HUES48 (cell line): Measurements from ENCODE around the gene LCN1.
"Not testable (repeated sequence)": the region's sequence is repeated elsewhere in the genome, so short reads cannot be mapped to it uniquely, and the experiment has no call there.

ENCODE experiments used
- H3K27ac ChIP-seq: one replicate; pipeline ENCODE4 v1.7.0; 2013; ENCODE audit warnings: low read depth, low read length, inconsistent platforms
- H3K27me3 ChIP-seq: 2 replicates; pipeline ENCODE4 v1.6.1; 2013; ENCODE audit warnings: mild to moderate bottlenecking, low read length; ENCODE audit not compliant: control insufficient read depth, insufficient read depth
- H3K36me3 ChIP-seq: 2 replicates; pipeline ENCODE4 v1.6.1; 2013; ENCODE audit warnings: low read length; ENCODE audit not compliant: control insufficient read depth, insufficient read depth
- H3K4me1 ChIP-seq: 2 replicates; pipeline ENCODE4 v1.6.1; 2013; ENCODE audit warnings: mild to moderate bottlenecking, low read length; ENCODE audit not compliant: control insufficient read depth, insufficient read depth
- H3K4me3 ChIP-seq: 2 replicates; pipeline ENCODE4 v1.5.1; 2013; ENCODE audit warnings: mild to moderate bottlenecking, low read depth, low read length
- H3K9ac ChIP-seq: 2 replicates; pipeline ENCODE4 v1.6.1; 2013; ENCODE audit warnings: mild to moderate bottlenecking, low read depth, low read length, moderate library complexity
- H3K9me3 ChIP-seq: 2 replicates; pipeline ENCODE4 v1.6.1; 2013; ENCODE audit warnings: low read length; ENCODE audit not compliant: control insufficient read depth, insufficient read depth

Gene LCN1

GRCh38 chr9:135528842-135529435 is 7.7 kb downstream of the LCN1 start:
- H3K4me1 ChIP-seq, H3K9me3 ChIP-seq, H3K27me3 ChIP-seq, H3K27ac ChIP-seq, H3K36me3 ChIP-seq, H3K9ac ChIP-seq, H3K4me3 ChIP-seq: not testable (repeated sequence)

- H3K27me3 ChIP-seq = no peaks in the 10 kb centered on the region
- H3K36me3 ChIP-seq = no peaks in the 10 kb centered on the region
- H3K9ac ChIP-seq = no peak overlapping the region
- H3K27ac ChIP-seq = no peak overlapping the region
- no peaks in the 10 kb centered on the region for H3K9me3 ChIP-seq
- H3K4me3 ChIP-seq = no peak overlapping the region
- peaks cover 5% of the 10 kb centered on the region; the same call in 1 of the 2 replicates for H3K4me1 ChIP-seq
These were observed 8.9 kb downstream of the LCN1 start for GRCh38 chr9:135530146-135530545.

- no peaks in the 10 kb centered on the region for H3K27me3 ChIP-seq
- H3K4me3 ChIP-seq = no peak overlapping the region
- H3K27ac ChIP-seq = no peak overlapping the region
- H3K36me3 ChIP-seq = no peaks in the 10 kb centered on the region
- no peak overlapping the region for H3K9ac ChIP-seq
- H3K4me1 ChIP-seq = peaks cover 5% of the 10 kb centered on the region; the same call in 1 of the 2 replicates
- no peaks in the 10 kb centered on the region for H3K9me3 ChIP-seq
These were observed 9.9 kb downstream of the LCN1 start for GRCh38 chr9:135531096-135531495.

GRCh38 chr9:135533113-135533512 is 11.9 kb downstream of the LCN1 start:
- Histone ChIP-seq H3K36me3 (no peaks in the 10 kb centered on the region), H3K4me1 (no peaks in the 10 kb centered on the region), H3K9ac (no peak overlapping the region), H3K27me3 (no peaks in the 10 kb centered on the region), H3K27ac (no peak overlapping the region), H3K9me3 (no peaks in the 10 kb centered on the region), H3K4me3 (no peak overlapping the region)

- Histone ChIP-seq H3K36me3 (no peaks in the 10 kb centered on the region), H3K9me3 (no peaks in the 10 kb centered on the region), H3K27ac (no peak overlapping the region), H3K4me1 (no peaks in the 10 kb centered on the region), H3K27me3 (no peaks in the 10 kb centered on the region), H3K4me3 (no peak overlapping the region), H3K9ac (no peak overlapping the region)
These were observed 12.4 kb downstream of the LCN1 start for GRCh38 chr9:135533674-135534073.

GRCh38 chr9:135534192-135534711 is 13.0 kb downstream of the LCN1 start:
- H3K4me3 ChIP-seq, H3K9me3 ChIP-seq, H3K36me3 ChIP-seq, H3K4me1 ChIP-seq, H3K9ac ChIP-seq, H3K27ac ChIP-seq, H3K27me3 ChIP-seq: not testable (repeated sequence)

GRCh38 chr9:135534826-135535225 is 13.6 kb downstream of the LCN1 start:
- H3K4me3 ChIP-seq, H3K9ac ChIP-seq, H3K4me1 ChIP-seq, H3K27ac ChIP-seq, H3K9me3 ChIP-seq, H3K27me3 ChIP-seq, H3K36me3 ChIP-seq: not testable (repeated sequence)

- not testable (repeated sequence) for H3K27ac ChIP-seq, H3K4me1 ChIP-seq, H3K4me3 ChIP-seq
These were observed 14.4 kb downstream of the LCN1 start for GRCh38 chr9:135535631-135536030.

GRCh38 chr9:135536216-135536615 is 15.0 kb downstream of the LCN1 start:
- Histone ChIP-seq H3K4me1 (no peaks in the 10 kb centered on the region), H3K27me3 (no peaks in the 10 kb centered on the region), H3K9ac (no peak overlapping the region), H3K9me3 (no peaks in the 10 kb centered on the region), H3K36me3 (no peaks in the 10 kb centered on the region), H3K27ac (no peak overlapping the region), H3K4me3 (no peak overlapping the region)

More at GRCh38 chr9:135535631-135536030, 14.4 kb downstream of the LCN1 start:
- H3K9me3 ChIP-seq, H3K36me3 ChIP-seq, H3K27me3 ChIP-seq, H3K9ac ChIP-seq: not testable (repeated sequence)

GRCh38 chr9:135543262-135543894 is 22.1 kb downstream of the LCN1 start:
- H3K9me3 ChIP-seq, H3K27me3 ChIP-seq, H3K9ac ChIP-seq, H3K36me3 ChIP-seq, H3K4me1 ChIP-seq, H3K27ac ChIP-seq, H3K4me3 ChIP-seq: not testable (repeated sequence)

- no peaks in the 10 kb centered on the region for H3K27me3 ChIP-seq
- no peak overlapping the region for H3K9ac ChIP-seq
- no peaks in the 10 kb centered on the region for H3K4me1 ChIP-seq
- no peaks in the 10 kb centered on the region for H3K9me3 ChIP-seq
- H3K4me3 ChIP-seq = no peak overlapping the region
- H3K27ac ChIP-seq = no peak overlapping the region
- H3K36me3 ChIP-seq = no peaks in the 10 kb centered on the region
These were observed 23.9 kb downstream of the LCN1 start for GRCh38 chr9:135544981-135545635.
